ENCODE data around the gene DNAJB9.

Gene DNAJB9

DNA sequence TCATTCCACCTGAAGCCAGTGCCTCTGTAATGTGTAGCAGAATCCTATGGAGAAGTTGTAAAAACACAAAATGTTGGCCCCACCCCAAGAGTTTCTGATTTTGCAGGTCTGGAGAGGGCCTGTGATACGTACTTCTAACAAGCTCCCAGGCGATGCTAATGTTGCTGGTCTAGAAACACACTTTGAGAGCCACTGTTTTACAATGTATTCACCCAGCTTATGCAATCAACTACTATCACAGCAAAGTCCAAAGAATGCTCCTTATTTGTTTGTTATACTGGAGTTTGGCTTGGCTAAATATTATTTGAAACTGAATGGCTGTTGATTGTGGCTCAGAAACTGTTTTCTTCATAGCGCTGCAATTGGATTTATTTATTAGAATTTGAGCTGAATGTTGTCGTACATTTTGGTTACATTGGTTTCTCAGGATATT lies 44.3 kb downstream of the DNAJB9 start:
- TF ChIP-seq, protein P1, sequence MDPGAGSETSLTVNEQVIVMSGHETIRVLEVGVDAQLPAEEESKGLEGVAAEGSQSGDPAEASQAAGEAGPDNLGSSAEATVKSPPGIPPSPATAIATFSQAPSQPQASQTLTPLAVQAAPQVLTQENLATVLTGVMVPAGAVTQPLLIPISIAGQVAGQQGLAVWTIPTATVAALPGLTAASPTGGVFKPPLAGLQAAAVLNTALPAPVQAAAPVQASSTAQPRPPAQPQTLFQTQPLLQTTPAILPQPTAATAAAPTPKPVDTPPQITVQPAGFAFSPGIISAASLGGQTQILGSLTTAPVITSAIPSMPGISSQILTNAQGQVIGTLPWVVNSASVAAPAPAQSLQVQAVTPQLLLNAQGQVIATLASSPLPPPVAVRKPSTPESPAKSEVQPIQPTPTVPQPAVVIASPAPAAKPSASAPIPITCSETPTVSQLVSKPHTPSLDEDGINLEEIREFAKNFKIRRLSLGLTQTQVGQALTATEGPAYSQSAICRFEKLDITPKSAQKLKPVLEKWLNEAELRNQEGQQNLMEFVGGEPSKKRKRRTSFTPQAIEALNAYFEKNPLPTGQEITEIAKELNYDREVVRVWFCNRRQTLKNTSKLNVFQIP (CRISPR knock-in tag; IDR thresholded peaks at IDR 0.05; ENCODE audit: borderline replicate concordance, low read depth), result no peak
- TF ChIP-seq TCF4 (CRISPR knock-in tag; IDR thresholded peaks at IDR 0.05; ENCODE audit: borderline replicate concordance), result no peak
- no peak for TF ChIP-seq OSR1 (CRISPR knock-in tag; IDR thresholded peaks at IDR 0.05)
- no peak for TF ChIP-seq ZNF8 (CRISPR knock-in tag; IDR thresholded peaks at IDR 0.05)
- no peak for TF ChIP-seq BACH2 (CRISPR knock-in tag; IDR thresholded peaks at IDR 0.05; ENCODE audit: borderline replicate concordance)
- TF ChIP-seq RARB (CRISPR knock-in tag; IDR thresholded peaks at IDR 0.05), result no peak
- no peak for TF ChIP-seq ZNF70 (CRISPR knock-in tag; IDR thresholded peaks at IDR 0.05)
- TF ChIP-seq ZC3H10 (CRISPR knock-in tag; IDR thresholded peaks at IDR 0.05), result no peak
- TF ChIP-seq ZFP30 (CRISPR knock-in tag; IDR thresholded peaks at IDR 0.05), result no peak
- no peak for TF ChIP-seq GLIS3 (CRISPR knock-in tag; IDR thresholded peaks at IDR 0.05)
- ATAC-seq, result no peak

DNA sequence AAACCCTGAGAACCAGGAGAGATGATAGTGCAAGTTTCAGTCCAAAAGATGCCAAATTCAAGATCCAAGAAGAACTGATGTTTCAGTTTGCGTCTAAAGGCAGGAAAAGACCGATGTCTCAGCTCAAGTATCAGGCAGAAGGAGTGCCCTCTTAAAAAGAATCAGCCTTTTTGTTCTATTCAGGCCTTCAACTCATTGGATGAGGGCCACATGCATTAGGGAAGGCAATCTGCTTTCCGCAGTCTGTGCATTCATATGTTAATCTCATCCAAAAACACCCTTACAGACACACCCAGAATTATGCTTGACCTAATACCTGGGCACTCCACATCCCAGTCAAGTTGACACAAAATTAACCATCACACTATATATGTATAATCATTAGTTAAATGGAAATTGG lies 45.2 kb downstream of the DNAJB9 start:
- no peak for ATAC-seq
- TF ChIP-seq RARB (CRISPR knock-in tag; IDR thresholded peaks at IDR 0.05), result no peak
- TF ChIP-seq CSDC2 (CRISPR knock-in tag; IDR thresholded peaks at IDR 0.05), result no peak
- TF ChIP-seq PPARA (CRISPR knock-in tag; IDR thresholded peaks at IDR 0.05; ENCODE audit: borderline replicate concordance), result no peak
- TF ChIP-seq, protein P2, sequence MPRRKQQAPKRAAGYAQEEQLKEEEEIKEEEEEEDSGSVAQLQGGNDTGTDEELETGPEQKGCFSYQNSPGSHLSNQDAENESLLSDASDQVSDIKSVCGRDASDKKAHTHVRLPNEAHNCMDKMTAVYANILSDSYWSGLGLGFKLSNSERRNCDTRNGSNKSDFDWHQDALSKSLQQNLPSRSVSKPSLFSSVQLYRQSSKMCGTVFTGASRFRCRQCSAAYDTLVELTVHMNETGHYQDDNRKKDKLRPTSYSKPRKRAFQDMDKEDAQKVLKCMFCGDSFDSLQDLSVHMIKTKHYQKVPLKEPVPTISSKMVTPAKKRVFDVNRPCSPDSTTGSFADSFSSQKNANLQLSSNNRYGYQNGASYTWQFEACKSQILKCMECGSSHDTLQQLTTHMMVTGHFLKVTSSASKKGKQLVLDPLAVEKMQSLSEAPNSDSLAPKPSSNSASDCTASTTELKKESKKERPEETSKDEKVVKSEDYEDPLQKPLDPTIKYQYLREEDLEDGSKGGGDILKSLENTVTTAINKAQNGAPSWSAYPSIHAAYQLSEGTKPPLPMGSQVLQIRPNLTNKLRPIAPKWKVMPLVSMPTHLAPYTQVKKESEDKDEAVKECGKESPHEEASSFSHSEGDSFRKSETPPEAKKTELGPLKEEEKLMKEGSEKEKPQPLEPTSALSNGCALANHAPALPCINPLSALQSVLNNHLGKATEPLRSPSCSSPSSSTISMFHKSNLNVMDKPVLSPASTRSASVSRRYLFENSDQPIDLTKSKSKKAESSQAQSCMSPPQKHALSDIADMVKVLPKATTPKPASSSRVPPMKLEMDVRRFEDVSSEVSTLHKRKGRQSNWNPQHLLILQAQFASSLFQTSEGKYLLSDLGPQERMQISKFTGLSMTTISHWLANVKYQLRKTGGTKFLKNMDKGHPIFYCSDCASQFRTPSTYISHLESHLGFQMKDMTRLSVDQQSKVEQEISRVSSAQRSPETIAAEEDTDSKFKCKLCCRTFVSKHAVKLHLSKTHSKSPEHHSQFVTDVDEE (CRISPR knock-in tag; IDR thresholded peaks at IDR 0.05), result no peak
- no peak for TF ChIP-seq TCF4 (CRISPR knock-in tag; IDR thresholded peaks at IDR 0.05; ENCODE audit: borderline replicate concordance)
- TF ChIP-seq ZFP3 (CRISPR knock-in tag; IDR thresholded peaks at IDR 0.05), result no peak
- no peak for TF ChIP-seq BACH2 (CRISPR knock-in tag; IDR thresholded peaks at IDR 0.05; ENCODE audit: borderline replicate concordance)
- TF ChIP-seq ESRRG (CRISPR knock-in tag; IDR thresholded peaks at IDR 0.05), result no peak
- TF ChIP-seq ZNF70 (CRISPR knock-in tag; IDR thresholded peaks at IDR 0.05), result no peak
- TF ChIP-seq ZC3H10 (CRISPR knock-in tag; IDR thresholded peaks at IDR 0.05), result no peak
- TF ChIP-seq, protein P3, sequence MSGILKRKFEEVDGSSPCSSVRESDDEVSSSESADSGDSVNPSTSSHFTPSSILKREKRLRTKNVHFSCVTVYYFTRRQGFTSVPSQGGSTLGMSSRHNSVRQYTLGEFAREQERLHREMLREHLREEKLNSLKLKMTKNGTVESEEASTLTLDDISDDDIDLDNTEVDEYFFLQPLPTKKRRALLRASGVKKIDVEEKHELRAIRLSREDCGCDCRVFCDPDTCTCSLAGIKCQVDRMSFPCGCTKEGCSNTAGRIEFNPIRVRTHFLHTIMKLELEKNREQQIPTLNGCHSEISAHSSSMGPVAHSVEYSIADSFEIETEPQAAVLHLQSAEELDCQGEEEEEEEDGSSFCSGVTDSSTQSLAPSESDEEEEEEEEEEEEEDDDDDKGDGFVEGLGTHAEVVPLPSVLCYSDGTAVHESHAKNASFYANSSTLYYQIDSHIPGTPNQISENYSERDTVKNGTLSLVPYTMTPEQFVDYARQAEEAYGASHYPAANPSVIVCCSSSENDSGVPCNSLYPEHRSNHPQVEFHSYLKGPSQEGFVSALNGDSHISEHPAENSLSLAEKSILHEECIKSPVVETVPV (CRISPR knock-in tag; IDR thresholded peaks at IDR 0.05), result no peak

DNA sequence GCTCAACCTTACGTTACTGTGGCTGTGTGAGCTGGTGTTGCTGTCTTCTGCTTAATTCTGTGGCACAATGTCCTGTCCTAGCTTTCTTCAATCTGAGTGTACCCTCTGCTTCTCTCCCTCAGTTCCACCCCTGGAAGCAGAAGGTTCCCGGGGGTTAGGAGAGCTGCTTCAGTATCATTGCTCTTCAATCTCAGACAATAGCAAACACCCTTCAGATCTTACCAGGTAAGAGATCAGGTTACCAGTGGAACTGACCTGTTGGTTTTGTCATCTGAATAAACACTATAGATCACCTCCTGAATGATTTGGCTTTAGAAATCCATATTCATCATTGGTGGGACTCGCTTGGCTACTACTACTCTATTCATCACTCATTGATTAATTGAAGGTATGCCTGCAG lies 48.4 kb downstream of the DNAJB9 start:
- TF ChIP-seq PPARA (CRISPR knock-in tag; IDR thresholded peaks at IDR 0.05; ENCODE audit: borderline replicate concordance), result no peak
- no peak for TF ChIP-seq SNAI2 (CRISPR knock-in tag; IDR thresholded peaks at IDR 0.05)
- no peak for TF ChIP-seq ZNF70 (CRISPR knock-in tag; IDR thresholded peaks at IDR 0.05)
- no peak for TF ChIP-seq ISL1 (CRISPR knock-in tag; IDR thresholded peaks at IDR 0.05)
- ATAC-seq, result no peak

DNA sequence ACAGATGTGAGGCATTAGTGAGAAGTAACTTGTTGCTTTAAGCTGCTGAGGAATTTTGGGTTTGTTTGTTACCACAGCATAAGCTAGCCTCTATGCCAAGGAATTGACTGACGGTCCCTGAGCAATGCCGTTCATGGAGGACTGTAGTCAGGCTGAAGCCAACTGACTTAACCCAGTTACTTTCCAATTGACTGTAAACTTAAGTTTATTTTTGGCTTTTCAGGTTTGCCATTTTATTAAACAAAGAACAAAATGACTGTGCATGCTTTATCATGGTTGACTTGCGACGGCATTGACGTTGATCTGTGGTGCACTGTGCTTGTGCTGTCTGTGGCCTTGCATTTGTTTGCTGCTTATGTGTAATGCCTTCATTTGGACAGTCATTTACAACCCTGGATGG lies 53.5 kb downstream of the DNAJB9 start:
- no peak for ATAC-seq
- TF ChIP-seq, protein P3 (CRISPR knock-in tag; IDR thresholded peaks at IDR 0.05), result no peak
- TF ChIP-seq ZFP3 (CRISPR knock-in tag; IDR thresholded peaks at IDR 0.05) (no peak), OSR1 (CRISPR knock-in tag; IDR thresholded peaks at IDR 0.05) (no peak), ZNF8 (CRISPR knock-in tag; IDR thresholded peaks at IDR 0.05) (no peak), PPARA (CRISPR knock-in tag; IDR thresholded peaks at IDR 0.05; ENCODE audit: borderline replicate concordance) (no peak), GLIS3 (CRISPR knock-in tag; IDR thresholded peaks at IDR 0.05) (no peak), ARNTL (CRISPR knock-in tag; IDR thresholded peaks at IDR 0.05; ENCODE audit: borderline replicate concordance, low read depth) (no peak), ESRRG (CRISPR knock-in tag; IDR thresholded peaks at IDR 0.05) (no peak), ZNF70 (CRISPR knock-in tag; IDR thresholded peaks at IDR 0.05) (no peak), RARB (CRISPR knock-in tag; IDR thresholded peaks at IDR 0.05) (no peak), TCF4 (CRISPR knock-in tag; IDR thresholded peaks at IDR 0.05; ENCODE audit: borderline replicate concordance) (no peak)
- TF ChIP-seq, protein P1 (CRISPR knock-in tag; IDR thresholded peaks at IDR 0.05; ENCODE audit: borderline replicate concordance, low read depth), result no peak
- TF ChIP-seq, protein P2 (CRISPR knock-in tag; IDR thresholded peaks at IDR 0.05), result no peak
